WTC11 (cell line): Measurements from ENCODE around the gene CDH3. TPM values are rescaled to one million over a fixed set of nuclear protein-coding genes. Genes with fewer than 3 reads are reported as not detected.

ENCODE experiments used
- ATAC-seq: fragments of 200-7000 bp; cut with Tn5 transposase; 2 replicates; pipeline ENCODE4 v1.10.0; 2021; ENCODE audit warnings: mild to moderate bottlenecking, moderate library complexity
- CTCF ChIA-PET: fragments of 300-600 bp; sonication (Branson Sonifier 250); formaldehyde crosslinking; loops from one replicate; lab custom pipeline; 2021; ENCODE audit warnings: antibody characterized with exemption; lab: Charles Lee
- POLR2A ChIA-PET: fragments of 350-600 bp; sonication (Branson Sonifier 250); formaldehyde crosslinking; loops from one replicate; lab custom pipeline; 2021; ENCODE audit warnings: antibody characterized with exemption; lab: Charles Lee
- DNase-seq: peaks from one replicate; pipeline ENCODE4 v3.0.0; 2021; ENCODE audit warnings: low spot score
- H3K27ac Mint-ChIP-seq: 2 replicates; pipeline ENCODE4 v1.8.0; 2021; ENCODE audit warnings: mixed read lengths
- H3K27me3 Mint-ChIP-seq: 2 replicates; pipeline ENCODE4 v1.8.0; 2021; ENCODE audit warnings: low read depth, mild to moderate bottlenecking, moderate library complexity, mixed read lengths
- H3K36me3 Mint-ChIP-seq: 2 replicates; pipeline ENCODE4 v1.8.0; 2021; ENCODE audit warnings: mixed read lengths
- H3K4me1 Mint-ChIP-seq: 2 replicates; pipeline ENCODE4 v1.8.0; 2022; ENCODE audit warnings: mixed read lengths
- H3K4me3 Mint-ChIP-seq: 2 replicates; pipeline ENCODE4 v1.8.0; 2021; ENCODE audit warnings: mild to moderate bottlenecking, moderate library complexity, mixed read lengths
- H3K9me3 Mint-ChIP-seq: 2 replicates; pipeline ENCODE4 v1.8.0; 2021; ENCODE audit warnings: mixed read lengths
- AFF4 ChIP-seq: sonication (generic); formaldehyde crosslinking; IDR thresholded peaks from 2 replicates; pipeline ENCODE4 v1.8.1; 2023; ENCODE audit warnings: mild to moderate bottlenecking, missing genetic modification reagents, borderline replicate concordance
- AR ChIP-seq: fragments of 250-450 bp; sonication (Bioruptor Pico); IDR thresholded peaks from 2 replicates; pipeline ENCODE4 v1.9.0; 2021; ENCODE audit warnings: mild to moderate bottlenecking
- CBFB ChIP-seq: sonication (generic); formaldehyde crosslinking; IDR thresholded peaks from 2 replicates; pipeline ENCODE4 v1.8.1; 2022; ENCODE audit warnings: mild to moderate bottlenecking, low read depth, missing genetic modification reagents
- CREB1 ChIP-seq: sonication (generic); formaldehyde crosslinking; IDR thresholded peaks from 2 replicates; pipeline ENCODE4 v1.8.0; 2023; ENCODE audit warnings: mild to moderate bottlenecking, missing genetic modification reagents
- GRHL2 ChIP-seq: fragments of 250-450 bp; sonication (Bioruptor Pico); IDR thresholded peaks from 2 replicates; pipeline ENCODE4 v1.8.0; 2022; ENCODE audit warnings: mild to moderate bottlenecking, moderate library complexity; ENCODE audit not compliant: insufficient replicate concordance, severe bottlenecking
- IRF2 ChIP-seq: sonication (generic); formaldehyde crosslinking; IDR thresholded peaks from 2 replicates; pipeline ENCODE4 v1.8.0; 2022; ENCODE audit warnings: low read depth, missing genetic modification reagents, borderline replicate concordance
- JUN ChIP-seq: sonication (generic); formaldehyde crosslinking; IDR thresholded peaks from 2 replicates; pipeline ENCODE4 v1.8.0; 2023; ENCODE audit warnings: mild to moderate bottlenecking, missing genetic modification reagents
- MXD4 ChIP-seq: fragments of 250-450 bp; sonication (Bioruptor Pico); IDR thresholded peaks from 2 replicates; pipeline ENCODE4 v1.8.0; 2021; ENCODE audit warnings: mild to moderate bottlenecking, moderate library complexity, borderline replicate concordance
- MYBL2 ChIP-seq: sonication (generic); formaldehyde crosslinking; IDR thresholded peaks from 2 replicates; pipeline ENCODE4 v1.8.1; 2023; ENCODE audit warnings: mild to moderate bottlenecking, moderate library complexity, missing genetic modification reagents
- NFATC4 ChIP-seq: fragments of 250-450 bp; sonication (Bioruptor Pico); IDR thresholded peaks from 2 replicates; pipeline ENCODE4 v1.9.0; 2021; ENCODE audit warnings: mild to moderate bottlenecking
- PRRX2 ChIP-seq: fragments of 250-450 bp; sonication (Bioruptor Pico); IDR thresholded peaks from 2 replicates; pipeline ENCODE4 v1.8.0; 2021; ENCODE audit warnings: mild to moderate bottlenecking
- RELA ChIP-seq: sonication (generic); formaldehyde crosslinking; IDR thresholded peaks from 2 replicates; pipeline ENCODE4 v1.8.1; 2022; ENCODE audit warnings: missing genetic modification reagents, mild to moderate bottlenecking, borderline replicate concordance
- SOX15 ChIP-seq: fragments of 250-450 bp; sonication (Bioruptor Pico); IDR thresholded peaks from 2 replicates; pipeline ENCODE4 v1.9.0; 2021; ENCODE audit warnings: mild to moderate bottlenecking
- ZNF425 ChIP-seq: fragments of 250-450 bp; sonication (Bioruptor Pico); conservative IDR thresholded peaks from 2 replicates; pipeline ENCODE4 v1.9.0; 2021; ENCODE audit warnings: mild to moderate bottlenecking
- total RNA-seq: library from RNA; stranded (reverse); gene quantifications from 3 replicates; pipeline ENCODE4 v1.2.3, GENCODE V29; 2021
- TF ChIP-seq, protein P1 (sequence below): sonication (generic); formaldehyde crosslinking; conservative IDR thresholded peaks from 2 replicates; pipeline ENCODE4 v1.8.1; 2022; ENCODE audit warnings: mild to moderate bottlenecking, missing genetic modification reagents
- TF ChIP-seq, protein P2 (sequence below): fragments of 200-600 bp; IDR thresholded peaks from 2 replicates; pipeline ENCODE4 v1.8.0; 2022; ENCODE audit warnings: antibody characterized with exemption
- TF ChIP-seq, protein P3 (sequence below): fragments of 250-450 bp; sonication (Bioruptor Pico); IDR thresholded peaks from 2 replicates; pipeline ENCODE4 v1.9.0; 2021; ENCODE audit warnings: mild to moderate bottlenecking, borderline replicate concordance
- TF ChIP-seq, protein P4 (sequence below): fragments of 250-450 bp; sonication (Bioruptor Pico); IDR thresholded peaks from 2 replicates; pipeline ENCODE4 v2.1.2; 2022; ENCODE audit warnings: mild to moderate bottlenecking, moderate library complexity
- TF ChIP-seq, protein P5 (sequence below): sonication (generic); formaldehyde crosslinking; IDR thresholded peaks from 2 replicates; pipeline ENCODE4 v1.8.1; 2023; ENCODE audit warnings: mild to moderate bottlenecking, missing genetic modification reagents

CDH3 gene
- total RNA-seq, 1 experiment from 2014 or later, result 128 TPM

- Mint-ChIP-seq H3K9me3 (no peaks in the 10 kb centered on the region), H3K36me3 (peaks cover 3% of the 10 kb centered on the region), H3K27me3 (no peaks in the 10 kb centered on the region), H3K4me3 (no peak overlapping the region), H3K27ac (no peak overlapping the region), H3K4me1 (peaks cover 40% of the 10 kb centered on the region)
- CTCF ChIA-PET, result interaction anchor here (1.3 kb wide), 1 partner anchor 113 kb away, joined by 5 read pairs; no protein-coding TSS in a partner anchor
- no peak for DNase-seq
- ATAC-seq, result no peak
- TF ChIP-seq, protein P1, sequence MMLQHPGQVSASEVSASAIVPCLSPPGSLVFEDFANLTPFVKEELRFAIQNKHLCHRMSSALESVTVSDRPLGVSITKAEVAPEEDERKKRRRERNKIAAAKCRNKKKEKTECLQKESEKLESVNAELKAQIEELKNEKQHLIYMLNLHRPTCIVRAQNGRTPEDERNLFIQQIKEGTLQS (CRISPR knock-in tag), result no peak
- TF ChIP-seq MXD4 (CRISPR knock-in tag) (no peak), IRF2 (no peak), NFATC4 (no peak), CBFB (no peak), ZNF425 (CRISPR knock-in tag) (no peak), PRRX2 (CRISPR knock-in tag) (no peak), MYBL2 (CRISPR knock-in tag) (no peak), JUN (no peak), CREB1 (no peak), AFF4 (CRISPR knock-in tag) (no peak), SOX15 (no peak), RELA (CRISPR knock-in tag) (no peak), AR (CRISPR knock-in tag) (no peak), GRHL2 (CRISPR knock-in tag) (no peak)
- TF ChIP-seq, protein P2, sequence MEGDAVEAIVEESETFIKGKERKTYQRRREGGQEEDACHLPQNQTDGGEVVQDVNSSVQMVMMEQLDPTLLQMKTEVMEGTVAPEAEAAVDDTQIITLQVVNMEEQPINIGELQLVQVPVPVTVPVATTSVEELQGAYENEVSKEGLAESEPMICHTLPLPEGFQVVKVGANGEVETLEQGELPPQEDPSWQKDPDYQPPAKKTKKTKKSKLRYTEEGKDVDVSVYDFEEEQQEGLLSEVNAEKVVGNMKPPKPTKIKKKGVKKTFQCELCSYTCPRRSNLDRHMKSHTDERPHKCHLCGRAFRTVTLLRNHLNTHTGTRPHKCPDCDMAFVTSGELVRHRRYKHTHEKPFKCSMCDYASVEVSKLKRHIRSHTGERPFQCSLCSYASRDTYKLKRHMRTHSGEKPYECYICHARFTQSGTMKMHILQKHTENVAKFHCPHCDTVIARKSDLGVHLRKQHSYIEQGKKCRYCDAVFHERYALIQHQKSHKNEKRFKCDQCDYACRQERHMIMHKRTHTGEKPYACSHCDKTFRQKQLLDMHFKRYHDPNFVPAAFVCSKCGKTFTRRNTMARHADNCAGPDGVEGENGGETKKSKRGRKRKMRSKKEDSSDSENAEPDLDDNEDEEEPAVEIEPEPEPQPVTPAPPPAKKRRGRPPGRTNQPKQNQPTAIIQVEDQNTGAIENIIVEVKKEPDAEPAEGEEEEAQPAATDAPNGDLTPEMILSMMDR, result no peak
- TF ChIP-seq, protein P3, sequence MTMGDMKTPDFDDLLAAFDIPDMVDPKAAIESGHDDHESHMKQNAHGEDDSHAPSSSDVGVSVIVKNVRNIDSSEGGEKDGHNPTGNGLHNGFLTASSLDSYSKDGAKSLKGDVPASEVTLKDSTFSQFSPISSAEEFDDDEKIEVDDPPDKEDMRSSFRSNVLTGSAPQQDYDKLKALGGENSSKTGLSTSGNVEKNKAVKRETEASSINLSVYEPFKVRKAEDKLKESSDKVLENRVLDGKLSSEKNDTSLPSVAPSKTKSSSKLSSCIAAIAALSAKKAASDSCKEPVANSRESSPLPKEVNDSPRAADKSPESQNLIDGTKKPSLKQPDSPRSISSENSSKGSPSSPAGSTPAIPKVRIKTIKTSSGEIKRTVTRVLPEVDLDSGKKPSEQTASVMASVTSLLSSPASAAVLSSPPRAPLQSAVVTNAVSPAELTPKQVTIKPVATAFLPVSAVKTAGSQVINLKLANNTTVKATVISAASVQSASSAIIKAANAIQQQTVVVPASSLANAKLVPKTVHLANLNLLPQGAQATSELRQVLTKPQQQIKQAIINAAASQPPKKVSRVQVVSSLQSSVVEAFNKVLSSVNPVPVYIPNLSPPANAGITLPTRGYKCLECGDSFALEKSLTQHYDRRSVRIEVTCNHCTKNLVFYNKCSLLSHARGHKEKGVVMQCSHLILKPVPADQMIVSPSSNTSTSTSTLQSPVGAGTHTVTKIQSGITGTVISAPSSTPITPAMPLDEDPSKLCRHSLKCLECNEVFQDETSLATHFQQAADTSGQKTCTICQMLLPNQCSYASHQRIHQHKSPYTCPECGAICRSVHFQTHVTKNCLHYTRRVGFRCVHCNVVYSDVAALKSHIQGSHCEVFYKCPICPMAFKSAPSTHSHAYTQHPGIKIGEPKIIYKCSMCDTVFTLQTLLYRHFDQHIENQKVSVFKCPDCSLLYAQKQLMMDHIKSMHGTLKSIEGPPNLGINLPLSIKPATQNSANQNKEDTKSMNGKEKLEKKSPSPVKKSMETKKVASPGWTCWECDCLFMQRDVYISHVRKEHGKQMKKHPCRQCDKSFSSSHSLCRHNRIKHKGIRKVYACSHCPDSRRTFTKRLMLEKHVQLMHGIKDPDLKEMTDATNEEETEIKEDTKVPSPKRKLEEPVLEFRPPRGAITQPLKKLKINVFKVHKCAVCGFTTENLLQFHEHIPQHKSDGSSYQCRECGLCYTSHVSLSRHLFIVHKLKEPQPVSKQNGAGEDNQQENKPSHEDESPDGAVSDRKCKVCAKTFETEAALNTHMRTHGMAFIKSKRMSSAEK (CRISPR knock-in tag), result no peak
- TF ChIP-seq, protein P4, sequence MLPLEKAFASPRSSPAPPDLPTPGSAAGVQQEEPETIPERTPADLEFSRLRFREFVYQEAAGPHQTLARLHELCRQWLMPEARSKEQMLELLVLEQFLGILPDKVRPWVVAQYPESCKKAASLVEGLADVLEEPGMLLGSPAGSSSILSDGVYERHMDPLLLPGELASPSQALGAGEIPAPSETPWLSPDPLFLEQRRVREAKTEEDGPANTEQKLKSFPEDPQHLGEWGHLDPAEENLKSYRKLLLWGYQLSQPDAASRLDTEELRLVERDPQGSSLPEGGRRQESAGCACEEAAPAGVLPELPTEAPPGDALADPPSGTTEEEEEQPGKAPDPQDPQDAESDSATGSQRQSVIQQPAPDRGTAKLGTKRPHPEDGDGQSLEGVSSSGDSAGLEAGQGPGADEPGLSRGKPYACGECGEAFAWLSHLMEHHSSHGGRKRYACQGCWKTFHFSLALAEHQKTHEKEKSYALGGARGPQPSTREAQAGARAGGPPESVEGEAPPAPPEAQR, result no peak
- TF ChIP-seq, protein P5, sequence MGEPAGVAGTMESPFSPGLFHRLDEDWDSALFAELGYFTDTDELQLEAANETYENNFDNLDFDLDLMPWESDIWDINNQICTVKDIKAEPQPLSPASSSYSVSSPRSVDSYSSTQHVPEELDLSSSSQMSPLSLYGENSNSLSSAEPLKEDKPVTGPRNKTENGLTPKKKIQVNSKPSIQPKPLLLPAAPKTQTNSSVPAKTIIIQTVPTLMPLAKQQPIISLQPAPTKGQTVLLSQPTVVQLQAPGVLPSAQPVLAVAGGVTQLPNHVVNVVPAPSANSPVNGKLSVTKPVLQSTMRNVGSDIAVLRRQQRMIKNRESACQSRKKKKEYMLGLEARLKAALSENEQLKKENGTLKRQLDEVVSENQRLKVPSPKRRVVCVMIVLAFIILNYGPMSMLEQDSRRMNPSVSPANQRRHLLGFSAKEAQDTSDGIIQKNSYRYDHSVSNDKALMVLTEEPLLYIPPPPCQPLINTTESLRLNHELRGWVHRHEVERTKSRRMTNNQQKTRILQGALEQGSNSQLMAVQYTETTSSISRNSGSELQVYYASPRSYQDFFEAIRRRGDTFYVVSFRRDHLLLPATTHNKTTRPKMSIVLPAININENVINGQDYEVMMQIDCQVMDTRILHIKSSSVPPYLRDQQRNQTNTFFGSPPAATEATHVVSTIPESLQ (CRISPR knock-in tag), result no peak
- POLR2A ChIA-PET, result no interaction called here
Measured at GRCh38 chr16:68734782-68735181, 89.7 kb downstream of the CDH3 start.
